Lung (tissue), 12 donors: ENCODE data around the gene CELF5. TPM values are rescaled to one million over a fixed set of nuclear protein-coding genes. Genes with fewer than 3 reads are reported as not detected.
"Not testable (repeated sequence)": the region's sequence is repeated elsewhere in the genome, so short reads cannot be mapped to it uniquely, and the experiment has no call there.

Source experiments
- ATAC-seq: fragments of 200-7000 bp; cut with Tn5 transposase; one replicate; pipeline ENCODE4 v1.9.1; 2020; ENCODE audit warnings: moderate number of reproducible peaks; ENCODE audit not compliant: insufficient read depth, low FRiP score
- DNase-seq, 3 donors: peaks; one replicate each; pipeline ENCODE4 v3.0.0-alpha.2; 2013 to 2017
- H3K27ac ChIP-seq, 2 donors: one replicate each; pipeline ENCODE4 v1.5.1; 2013; ENCODE audit warnings: mild to moderate bottlenecking in 2 of 2, moderate library complexity in 2 of 2, control low read depth in 1 of 2, inconsistent platforms in 1 of 2, low read depth in 1 of 2, low read length in 1 of 2
- H3K27me3 ChIP-seq, 3 donors: one replicate each; pipeline ENCODE4 v1.5.1; 2013; ENCODE audit warnings: low read length in 2 of 3; ENCODE audit not compliant: control insufficient read depth in 3 of 3, insufficient read depth in 3 of 3
- H3K36me3 ChIP-seq, 4 donors: one replicate each; pipeline ENCODE4 v1.5.1; 2013; ENCODE audit warnings: low read length in 4 of 4, mild to moderate bottlenecking in 1 of 4, moderate library complexity in 1 of 4; ENCODE audit not compliant: control insufficient read depth in 4 of 4, insufficient read depth in 4 of 4
- H3K4me1 ChIP-seq, 5 donors: one replicate each; pipeline ENCODE4 v1.5.1; 2013; ENCODE audit warnings: low read length in 5 of 5, mild to moderate bottlenecking in 2 of 5, moderate library complexity in 1 of 5; ENCODE audit not compliant: control insufficient read depth in 5 of 5, insufficient read depth in 5 of 5
- H3K4me3 ChIP-seq: one replicate; pipeline ENCODE4 v1.5.1; 2013; ENCODE audit warnings: mild to moderate bottlenecking, control low read depth, moderate library complexity
- H3K9ac ChIP-seq, 2 donors: one replicate each; pipeline ENCODE4 v1.5.1; 2013; ENCODE audit warnings: low read length in 2 of 2, control low read depth in 1 of 2; ENCODE audit not compliant: insufficient read depth in 1 of 2
- H3K9me3 ChIP-seq, 4 donors: one replicate each; pipeline ENCODE4 v1.5.1; 2013; ENCODE audit warnings: low read length in 3 of 4, mild to moderate bottlenecking in 1 of 4, moderate library complexity in 1 of 4; ENCODE audit not compliant: control insufficient read depth in 4 of 4, insufficient read depth in 3 of 4
- CTCF ChIP-seq: IDR thresholded peaks from 2 replicates; pipeline ENCODE4 v1.5.1; 2012; ENCODE audit warnings: mild to moderate bottlenecking; ENCODE audit errors: control extremely low read depth, extremely low read depth
- WGBS, 2 donors: extraction: QIAGEN DNeasy Blood & Tissue Kit; methylation state at CpG; one replicate each; pipeline ENCODE4 v1.1.7; 2013; 5-methylcytosine and 5-hydroxymethylcytosine counted together
- polyA plus RNA-seq, 2 donors: library from polyadenylated mRNA; stranded (reverse); fragments of 200-250 nt; gene quantifications; one replicate each; pipeline ENCODE4 v1.2.1, GENCODE V29; 2013
- total RNA-seq, 2 donors: library from RNA; depleted of rRNA in 1 of 2; stranded (reverse); fragments of >200 nt in 1 of 2; gene quantifications; one replicate each; pipeline ENCODE4 v1.2.1, GENCODE V29; 2014 to 2021
- donor health status: control.
- donor health status: control.
- donor health status: Bipolar disorder and iron deficiency.
- donor health status: healthy.
- donor health status: DM: yes; HTN: yes; CAD: no.

CELF5 gene
- total and polyA plus RNA-seq, 4 donors: 0.08 to 0.14 (median 0.12) TPM; not detected in 1

DNA sequence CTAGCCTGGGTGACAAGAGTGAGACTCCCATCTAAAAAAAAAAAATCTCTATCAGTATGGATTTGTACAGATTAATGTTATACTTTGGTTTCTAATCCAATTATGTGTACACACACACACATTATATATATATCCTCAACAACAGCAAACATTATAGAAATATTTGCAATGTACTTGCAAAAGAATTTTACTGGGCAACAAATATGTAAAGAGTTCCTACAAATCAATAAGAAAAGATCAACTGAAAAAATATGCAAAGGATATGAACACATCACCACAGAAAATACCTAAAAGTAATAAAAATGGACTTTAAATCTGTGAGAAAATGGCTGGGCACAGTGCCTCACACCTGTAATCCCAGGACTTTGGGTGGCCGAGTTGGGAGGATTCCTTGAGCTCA is 101.0 kb downstream of the CELF5 start:
- TF ChIP-seq CTCF: no peak
- Histone ChIP-seq H3K4me1 (no peaks in the 10 kb centered on the region), H3K36me3 (no peaks in the 10 kb centered on the region), H3K9me3 (peaks cover 0 to 4% (median 0%) of the 10 kb centered on the region in 4 donors), H3K27ac (no peak overlapping the region), H3K27me3 (no peaks in the 10 kb centered on the region), H3K4me3 (no peak overlapping the region), H3K9ac (no peak overlapping the region)
- DNase-seq (no peak), ATAC-seq (no peak)
- 83 to 96% methylated on average over 1 of the region's 1 CpG for WGBS, 2 donors

DNA sequence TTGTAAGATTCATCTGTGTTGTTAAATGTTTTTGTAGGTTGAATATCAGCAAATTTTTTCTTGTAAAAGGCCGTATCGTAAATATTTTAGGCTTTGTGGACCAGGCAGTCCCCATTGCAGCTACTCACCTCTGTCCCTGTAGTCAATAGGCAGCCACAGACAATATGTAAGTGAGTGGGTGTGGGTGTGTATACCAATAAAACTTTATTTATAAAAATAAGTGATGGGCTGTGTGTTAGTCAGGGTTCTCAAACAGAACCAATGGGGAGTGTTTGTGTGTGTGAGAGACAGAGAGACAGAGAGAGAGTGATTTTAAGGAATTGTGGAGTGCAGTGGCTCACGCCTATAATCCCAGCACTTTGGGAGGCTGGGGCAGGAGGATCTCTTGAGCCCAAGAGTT is 104.3 kb downstream of the CELF5 start:
- H3K9ac ChIP-seq: no peak overlapping the region
- H3K4me1 ChIP-seq: no peaks in the 10 kb centered on the region
- ATAC-seq (no peak), DNase-seq (no peak)
- 92 to 97% methylated on average over 3 of the region's 3 CpGs for WGBS, 2 donors
- no peaks in the 10 kb centered on the region for H3K36me3 ChIP-seq
- H3K9me3 ChIP-seq: no peaks in the 10 kb centered on the region
- H3K27ac ChIP-seq: no peak overlapping the region
- H3K4me3 ChIP-seq: no peak overlapping the region
- H3K27me3 ChIP-seq: no peaks in the 10 kb centered on the region
- no peak for TF ChIP-seq CTCF

- Histone ChIP-seq H3K27ac (no peak overlapping the region), H3K9ac (no peak overlapping the region), H3K27me3 (no peaks in the 10 kb centered on the region), H3K4me1 (peaks cover 0 to under 1% (median 0%) of the 10 kb centered on the region in 5 donors), H3K9me3 (no peaks in the 10 kb centered on the region), H3K36me3 (no peaks in the 10 kb centered on the region), H3K4me3 (no peak overlapping the region)
- WGBS, 2 donors: 88 to 90% methylated on average over 9 of the region's 9 CpGs
- ATAC-seq: no peak
- no peak for DNase-seq
- no peak for TF ChIP-seq CTCF
Measured at GRCh38 chr19:3330047-3330446, 105.6 kb downstream of the CELF5 start.

DNA sequence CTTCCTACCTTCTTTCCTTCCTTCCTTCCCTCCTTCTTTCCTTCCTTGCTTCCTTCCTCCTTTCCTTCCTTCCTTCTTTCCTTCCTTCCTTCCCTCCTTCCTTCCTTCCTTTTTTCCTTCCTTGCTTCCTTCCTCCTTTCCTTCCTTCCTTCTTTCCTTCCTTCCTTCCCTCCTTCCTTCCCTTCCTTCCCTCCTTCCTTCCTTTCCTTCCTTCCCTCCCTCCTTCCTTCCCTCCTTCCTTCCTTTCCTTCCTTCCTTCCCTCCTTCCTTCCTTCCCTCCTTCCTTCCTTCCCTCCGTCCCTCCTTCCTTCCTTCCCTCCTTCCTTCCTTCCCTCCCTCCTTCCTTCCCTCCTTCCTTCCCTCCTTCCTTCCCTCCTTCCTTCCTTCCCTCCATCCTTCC is 107.8 kb downstream of the CELF5 start:
- not testable (repeated sequence) for H3K36me3 ChIP-seq, DNase-seq, H3K9me3 ChIP-seq, H3K9ac ChIP-seq, H3K27ac ChIP-seq, H3K27me3 ChIP-seq, ATAC-seq, H3K4me3 ChIP-seq
- H3K4me1 ChIP-seq: peaks cover 0 to 15% (median 4%) of the 10 kb centered on the region in 5 donors
- 67 to 88% methylated on average over 1 of the region's 1 CpG for WGBS, 2 donors
